Middle frontal gyrus (tissue), 1 donor: ENCODE measurements around the gene PRUNE2.

ENCODE experiments used
- DNase-seq: peaks from one replicate; pipeline ENCODE4 v3.0.0-alpha.2; 2015; ENCODE audit warnings: low spot score; ENCODE audit errors: extremely low spot score

The PRUNE2 gene

DNA sequence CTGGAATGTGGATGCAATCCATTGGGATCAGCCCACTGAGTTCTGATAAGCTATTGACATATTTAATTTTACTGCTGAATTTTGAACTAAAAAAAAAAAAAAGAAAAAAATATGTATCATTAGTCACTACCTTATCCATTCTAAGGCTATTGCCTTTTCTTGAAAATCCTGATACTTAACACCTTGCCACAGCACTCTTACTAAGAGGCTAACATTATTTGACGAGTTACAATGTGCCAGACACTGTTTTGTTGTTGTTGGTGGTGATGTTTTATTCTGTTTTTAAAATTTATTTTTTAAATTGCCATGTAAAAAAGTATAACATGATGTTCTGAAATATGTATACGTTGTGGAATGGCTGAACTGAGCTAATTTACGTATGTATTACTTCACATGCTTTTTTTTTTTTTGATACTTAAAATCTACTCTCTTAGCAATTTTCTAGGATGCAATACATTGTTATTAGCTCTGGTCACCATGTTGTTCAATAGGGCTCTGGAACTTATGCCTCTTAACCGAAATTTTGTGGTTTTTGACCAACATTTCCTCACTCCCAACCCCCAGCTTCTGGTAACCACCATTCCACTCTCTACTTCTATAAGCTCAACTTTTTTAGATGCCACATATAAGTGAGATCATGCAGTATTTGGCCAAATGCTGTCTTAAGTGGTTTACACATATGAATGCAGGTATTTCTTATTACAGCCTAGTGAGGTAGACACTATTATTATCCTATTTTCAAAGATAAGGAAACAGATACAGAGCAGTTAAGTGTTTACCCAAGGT, 276.5 kb downstream of the PRUNE2 start:
- no peak for DNase-seq

DNA sequence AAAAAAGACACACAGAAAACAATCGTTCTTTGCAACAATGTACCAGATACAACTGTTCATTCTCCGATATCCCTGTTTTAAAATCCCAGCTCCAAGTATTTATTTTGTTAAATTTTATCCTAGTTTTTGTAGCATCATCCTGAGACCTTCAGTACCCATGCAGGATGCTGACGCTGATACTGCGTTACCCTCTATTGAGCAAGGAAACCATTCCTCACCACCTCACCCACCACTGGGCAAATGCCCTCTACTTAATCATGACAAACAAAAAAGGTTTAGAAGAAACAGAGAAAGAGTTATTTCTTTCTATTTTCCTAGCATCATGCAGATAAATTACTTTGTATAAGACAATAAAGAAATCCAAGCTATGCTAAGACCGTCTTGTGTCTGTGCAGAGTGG, 277.8 kb downstream of the PRUNE2 start:
- no peak for DNase-seq

- DNase-seq = no peak
Measured at GRCh38 chr9:76626980-76627379, 278.9 kb downstream of the PRUNE2 start.

- no peak for DNase-seq
Measured at GRCh38 chr9:76626141-76626540, 279.8 kb downstream of the PRUNE2 start.

DNA sequence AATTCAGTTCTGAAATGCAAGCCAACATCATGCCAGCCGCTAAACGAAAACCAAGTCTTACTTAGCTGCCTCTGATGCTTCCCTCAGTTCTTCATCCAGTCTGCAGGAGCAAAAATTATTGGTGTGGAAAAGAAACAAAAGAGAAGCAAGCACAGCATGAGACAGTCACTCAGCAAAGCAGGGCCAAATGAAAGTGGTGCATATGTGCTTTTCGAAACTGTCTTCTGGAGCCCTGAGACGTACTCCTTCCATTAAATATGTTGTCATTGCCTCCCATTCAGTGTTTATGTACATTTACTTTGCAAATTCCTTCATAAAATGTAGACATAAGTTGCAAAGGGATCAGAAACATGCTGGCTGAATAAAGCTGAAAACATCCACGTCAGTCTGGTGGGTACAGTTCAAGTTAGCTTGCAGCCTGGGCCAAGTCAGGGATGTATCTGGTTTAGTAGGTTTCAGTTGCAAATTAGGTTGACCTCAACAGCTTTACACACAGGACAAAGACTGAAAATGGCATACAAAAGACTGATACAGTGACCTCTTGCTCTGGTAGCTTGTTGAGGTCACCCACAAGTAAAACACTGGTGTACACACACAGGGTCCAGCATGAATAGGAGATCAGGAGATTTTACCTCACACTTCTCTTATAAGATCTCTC, 281.4 kb downstream of the PRUNE2 start:
- DNase-seq = no peak

- DNase-seq = no peak
Measured at GRCh38 chr9:76620996-76621395, 284.9 kb downstream of the PRUNE2 start.

- no peak for DNase-seq
Measured at GRCh38 chr9:76620581-76620980, 285.3 kb downstream of the PRUNE2 start.

DNA sequence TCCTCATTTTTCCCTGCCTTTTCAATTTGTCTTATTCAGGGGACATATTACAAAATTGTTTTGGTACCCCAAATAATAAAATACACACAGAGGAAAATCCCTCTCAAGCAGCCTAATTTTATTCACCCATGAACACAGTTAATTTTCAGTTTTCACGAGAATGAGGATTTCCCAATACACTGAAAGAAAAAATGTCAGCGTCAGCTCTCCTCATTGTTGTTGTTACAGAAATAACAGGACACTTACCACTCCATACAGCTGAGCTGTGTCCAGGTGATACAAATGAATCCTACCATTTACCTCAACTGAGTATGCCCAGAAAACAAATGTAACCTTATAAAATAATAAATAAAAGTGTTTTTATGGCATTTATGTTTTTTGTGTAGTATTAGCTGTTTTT, 286.3 kb downstream of the PRUNE2 start:
- no peak for DNase-seq

GRCh38 chr9:76619197-76619596, 286.7 kb downstream of the PRUNE2 start:
- DNase-seq = no peak

- DNase-seq = no peak
Measured at GRCh38 chr9:76618762-76619161, 287.2 kb downstream of the PRUNE2 start.

GRCh38 chr9:76617497-76618175, 288.3 kb downstream of the PRUNE2 start:
- no peak for DNase-seq

GRCh38 chr9:76616780-76617179, 289.1 kb downstream of the PRUNE2 start:
- no peak for DNase-seq

DNA sequence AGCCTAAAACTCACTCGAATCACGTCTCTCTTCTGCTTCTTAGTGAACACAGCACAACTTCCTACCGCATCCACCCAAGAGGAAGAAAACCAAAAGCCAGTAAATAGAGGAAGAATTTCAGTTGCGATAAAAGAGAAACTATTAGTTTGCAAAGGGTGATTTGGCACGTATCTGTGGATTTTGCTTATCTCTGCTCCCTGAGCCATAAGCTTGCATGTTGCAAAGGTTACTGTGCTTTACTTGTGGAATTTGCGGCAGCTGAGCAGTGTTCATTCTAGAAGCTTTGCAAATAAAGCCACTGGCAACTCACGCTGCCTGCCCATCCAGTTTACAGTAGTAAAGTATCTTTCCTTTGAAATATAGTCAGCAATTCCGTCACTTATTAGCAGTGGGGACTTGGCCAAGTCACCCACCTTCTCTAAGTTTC, 290.7 kb downstream of the PRUNE2 start:
- DNase-seq = no peak

- no peak for DNase-seq
Measured at GRCh38 chr9:76613974-76614373, 291.9 kb downstream of the PRUNE2 start.

DNA sequence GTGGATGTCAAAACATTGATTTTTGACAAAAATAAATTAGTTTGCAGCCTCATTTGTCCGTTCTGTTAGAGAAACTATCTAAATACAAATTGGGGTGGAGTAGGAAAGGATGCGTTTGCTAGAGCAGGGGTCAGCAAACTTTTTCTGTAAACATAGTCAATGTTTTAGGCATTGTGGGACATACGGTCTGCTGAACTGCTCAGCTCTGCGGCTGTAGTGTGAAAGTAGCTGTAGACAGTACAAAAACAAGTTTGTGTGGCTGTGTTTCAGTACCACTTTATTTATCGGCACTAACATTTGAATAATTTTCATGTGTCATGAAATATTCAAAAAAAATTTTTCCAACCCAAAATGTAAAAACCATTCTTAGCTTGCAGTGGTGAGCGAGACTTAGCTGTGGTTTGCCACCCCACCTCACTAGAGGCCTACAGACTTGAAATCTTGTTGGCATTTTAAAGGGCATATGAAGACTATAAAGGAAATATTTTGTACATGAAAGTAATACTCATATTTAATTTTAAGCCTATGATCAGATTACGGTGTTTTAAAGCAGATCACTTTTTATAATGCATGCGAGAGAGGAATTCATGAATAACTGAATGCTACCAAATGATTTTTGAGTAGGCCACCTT, 292.6 kb downstream of the PRUNE2 start:
- DNase-seq = no peak

- no peak for DNase-seq
Measured at GRCh38 chr9:76610011-76610352, 295.9 kb downstream of the PRUNE2 start.

DNA sequence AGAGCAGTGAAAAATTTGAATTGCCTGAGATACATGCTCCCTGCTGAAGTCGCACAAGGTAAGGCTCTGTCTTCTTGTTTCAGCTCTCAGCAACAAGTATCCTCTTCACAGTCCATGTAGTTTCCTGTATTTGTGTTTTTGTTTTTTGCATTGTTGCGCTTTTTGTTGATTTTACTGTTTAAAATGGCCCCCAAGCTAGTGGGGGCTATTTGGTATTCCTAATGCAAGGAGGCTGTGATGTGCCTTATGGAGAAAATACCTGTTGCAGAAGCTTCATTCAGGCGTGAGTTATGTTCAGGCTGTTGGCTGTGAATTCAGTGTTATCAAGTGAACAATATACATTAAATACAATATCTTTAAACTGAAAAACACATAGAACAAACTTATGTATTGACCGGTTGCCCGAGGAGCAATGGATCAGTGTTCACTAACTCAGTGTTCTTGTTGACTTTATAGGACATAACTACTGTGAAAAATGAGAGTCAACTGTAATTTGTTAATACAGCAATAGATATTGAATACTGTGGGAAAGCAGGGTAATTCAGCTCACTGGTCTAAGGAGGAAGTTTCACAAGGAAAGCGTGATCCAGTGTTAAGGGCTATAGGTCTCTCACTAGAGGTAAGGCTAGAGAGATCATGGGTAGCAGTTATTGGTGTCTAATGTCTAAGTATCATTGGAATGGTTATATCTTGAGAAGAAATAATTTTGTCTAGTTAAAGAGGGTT, 296.5 kb downstream of the PRUNE2 start:
- no peak for DNase-seq

GRCh38 chr9:76608575-76609273, 297.2 kb downstream of the PRUNE2 start:
- no peak for DNase-seq

GRCh38 chr9:76607730-76608436, 298.0 kb downstream of the PRUNE2 start:
- no peak for DNase-seq

DNA sequence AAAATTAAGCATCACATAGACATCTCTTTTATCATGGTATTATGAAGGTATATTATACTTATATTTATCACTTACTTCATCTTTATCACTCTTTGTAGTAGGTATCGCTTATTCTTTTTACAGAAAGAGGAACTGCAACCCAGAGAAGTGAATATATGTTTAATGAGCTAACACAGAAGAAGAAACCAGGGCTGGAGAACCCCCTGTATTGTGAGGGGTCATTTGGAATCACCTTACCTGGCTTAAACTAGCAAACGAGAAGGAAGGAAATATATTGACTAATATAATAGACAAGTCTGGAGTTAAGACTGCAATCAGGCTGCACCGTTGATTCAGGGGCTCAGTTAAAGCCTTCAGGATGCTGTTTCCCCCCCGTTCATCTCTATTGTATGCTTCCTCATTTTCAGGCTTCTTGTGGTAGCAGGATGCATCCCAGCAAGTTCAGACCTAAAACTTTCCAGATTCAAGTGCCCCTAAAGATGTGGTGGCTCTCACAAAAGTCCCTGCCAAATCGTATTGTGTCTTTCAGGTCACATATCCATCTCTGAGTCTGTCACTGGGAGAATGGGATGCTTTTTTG, 300.5 kb downstream of the PRUNE2 start:
- no peak for DNase-seq
